ENCODE results near the gene GALNT18. TPM values are rescaled to one million over a fixed set of nuclear protein-coding genes. Genes with fewer than 3 reads are reported as not detected.

Gene GALNT18
- total RNA-seq, 1 experiment from 2014 or later: 1.7 TPM

DNA sequence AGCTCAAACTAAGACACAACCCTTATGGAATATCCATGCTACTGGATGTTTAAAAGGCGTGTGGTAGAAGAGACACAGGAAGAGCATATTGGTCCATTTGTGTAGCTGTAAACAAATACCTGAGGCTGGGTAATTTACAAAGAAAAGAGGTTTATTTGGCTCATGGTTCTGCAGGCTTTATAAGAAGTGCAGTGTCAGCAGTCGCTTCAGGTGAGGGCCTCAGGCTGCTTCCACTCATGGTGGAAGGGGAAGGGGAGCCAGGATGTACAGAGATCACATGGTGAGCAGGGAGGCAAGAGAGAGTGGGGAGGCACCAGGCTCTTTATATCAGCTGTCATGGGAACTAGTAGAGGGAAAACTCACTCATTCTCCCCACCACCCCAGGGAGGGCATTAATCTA lies 237.0 kb downstream of the GALNT18 start:
- H3K27me3 Mint-ChIP-seq (ENCODE audit: low read depth): peaks cover 2% of the 10 kb centered on the region
- Histone ChIP-seq H3K23ac (ENCODE audit: insufficient read length, low read depth, low read length) (no peak overlapping the region), H2BK15ac (ENCODE audit: low read depth, low read length) (no peak overlapping the region; the same call in 1 of the 2 replicates), H3K4ac (ENCODE audit: low read depth, low read length) (no peak overlapping the region), H3K79me1 (ENCODE audit: insufficient read depth, low read depth, low read length, poor library complexity, severe bottlenecking) (no peaks in the 10 kb centered on the region), H2BK120ac (ENCODE audit: low read depth, low read length, poor library complexity, severe bottlenecking) (no peak overlapping the region), H2BK5ac (ENCODE audit: insufficient read length, low read length) (no peak overlapping the region), H2BK12ac (ENCODE audit: insufficient read length, low read depth, low read length) (no peak overlapping the region), H3K27ac (ENCODE audit: insufficient read length, low read depth, low read length) (no peak overlapping the region), H3K79me2 (ENCODE audit: insufficient read depth, low read length) (no peaks in the 10 kb centered on the region), H3K56ac (ENCODE audit: insufficient read length, low read depth, low read length) (no peak overlapping the region), H4K91ac (ENCODE audit: insufficient read length, low read depth, low read length) (no peak overlapping the region), H3T11ph (ENCODE audit: low read length) (no peak overlapping the region), H3K14ac (ENCODE audit: insufficient read depth, low read length) (no peak overlapping the region), H4K5ac (ENCODE audit: insufficient read length, low read depth, low read length) (no peak overlapping the region), H3K9me3 (ENCODE audit: control insufficient read depth, low read depth, low read length) (no peaks in the 10 kb centered on the region), H3K27me3 (ENCODE audit: insufficient read depth, low read length) (no peaks in the 10 kb centered on the region), H3K18ac (ENCODE audit: insufficient read length, low read depth, low read length) (no peak overlapping the region), H4K8ac (replicated peaks; ENCODE audit: insufficient read length, low read depth, low read length) (no peak overlapping the region), H3K4me1 (ENCODE audit: insufficient read depth, low read length) (no peaks in the 10 kb centered on the region; the same call in 1 of the 2 replicates), H3K23me2 (ENCODE audit: insufficient read length, low read depth, low read length, poor library complexity, severe bottlenecking) (no peaks in the 10 kb centered on the region), H3K4me2 (ENCODE audit: insufficient read depth, insufficient read length, low read length) (no peak overlapping the region), H2AFZ (ENCODE audit: low read length) (no peak overlapping the region), H2BK20ac (ENCODE audit: low read depth, low read length, poor library complexity, severe bottlenecking) (no peak overlapping the region), H3K9ac (ENCODE audit: extremely low read depth, insufficient read length, low read length) (no peak overlapping the region), H4K20me1 (ENCODE audit: control insufficient read depth, insufficient read depth, insufficient read length) (no peaks in the 10 kb centered on the region), H2AK5ac (ENCODE audit: insufficient read length, low read length) (no peak overlapping the region)
- H3K4me1 Mint-ChIP-seq: peaks cover 16 to 19% of the 10 kb centered on the region in 2 experiments
- WGBS (ENCODE audit: extremely low coverage, insufficient read length, low lambda C conversion rate): no CpG with 5 or more reads among the region's 2 CpGs
- no peak for DNase-seq
- peaks cover 0 to 4% of the 10 kb centered on the region in 2 experiments; a peak in 1 of 5 replicates for H3K9me3 Mint-ChIP-seq
- H3K4me3 Mint-ChIP-seq: no peak overlapping the region
- peaks cover 0 to 2% (median 0%) of the 10 kb centered on the region in 3 experiments; a peak in 2 of 7 replicates for H3K36me3 Mint-ChIP-seq (ENCODE audit: insufficient read depth in 1 of 3, low read depth in 3 of 3)
- TF ChIP-seq, protein P1, sequence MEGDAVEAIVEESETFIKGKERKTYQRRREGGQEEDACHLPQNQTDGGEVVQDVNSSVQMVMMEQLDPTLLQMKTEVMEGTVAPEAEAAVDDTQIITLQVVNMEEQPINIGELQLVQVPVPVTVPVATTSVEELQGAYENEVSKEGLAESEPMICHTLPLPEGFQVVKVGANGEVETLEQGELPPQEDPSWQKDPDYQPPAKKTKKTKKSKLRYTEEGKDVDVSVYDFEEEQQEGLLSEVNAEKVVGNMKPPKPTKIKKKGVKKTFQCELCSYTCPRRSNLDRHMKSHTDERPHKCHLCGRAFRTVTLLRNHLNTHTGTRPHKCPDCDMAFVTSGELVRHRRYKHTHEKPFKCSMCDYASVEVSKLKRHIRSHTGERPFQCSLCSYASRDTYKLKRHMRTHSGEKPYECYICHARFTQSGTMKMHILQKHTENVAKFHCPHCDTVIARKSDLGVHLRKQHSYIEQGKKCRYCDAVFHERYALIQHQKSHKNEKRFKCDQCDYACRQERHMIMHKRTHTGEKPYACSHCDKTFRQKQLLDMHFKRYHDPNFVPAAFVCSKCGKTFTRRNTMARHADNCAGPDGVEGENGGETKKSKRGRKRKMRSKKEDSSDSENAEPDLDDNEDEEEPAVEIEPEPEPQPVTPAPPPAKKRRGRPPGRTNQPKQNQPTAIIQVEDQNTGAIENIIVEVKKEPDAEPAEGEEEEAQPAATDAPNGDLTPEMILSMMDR (conservative IDR thresholded peaks at IDR 0.05): no peak
- peak overlapping the region in 1 of 3 experiments; percentile 74; a peak in 2 of 7 replicates for H3K27ac Mint-ChIP-seq
